GM12865 (cell line): ENCODE measurements around the gene CST3.

ENCODE experiments used
- DNase-seq: peaks from one replicate; pipeline ENCODE4 v3.0.0; 2010; ENCODE audit warnings: low read depth
- H3K4me3 ChIP-seq: 2 replicates; pipeline ENCODE4 v1.5.1; 2011; ENCODE audit warnings: mild to moderate bottlenecking, low read depth, low read length, control low read depth
- CTCF ChIP-seq: IDR thresholded peaks from 2 replicates; pipeline ENCODE4 v1.5.1; 2011; ENCODE audit warnings: low read length, control low read depth, low read depth, inconsistent platforms; ENCODE audit not compliant: insufficient read depth; ENCODE audit errors: missing control alignments

The CST3 gene

GRCh38 chr20:23602241-23602640 is 35.5 kb downstream of the CST3 start:
- H3K4me3 ChIP-seq = no peak overlapping the region
- no peak for DNase-seq
- TF ChIP-seq CTCF = no peak

GRCh38 chr20:23601715-23602114 is 36.0 kb downstream of the CST3 start:
- no peak for TF ChIP-seq CTCF
- no peak for DNase-seq
- H3K4me3 ChIP-seq = no peak overlapping the region

- TF ChIP-seq CTCF = no peak
- no peak for DNase-seq
These were observed 39.3 kb downstream of the CST3 start for GRCh38 chr20:23598481-23598880.

GRCh38 chr20:23596579-23597250 is 41.0 kb downstream of the CST3 start:
- H3K4me3 ChIP-seq = no peak overlapping the region
- no peak for DNase-seq
- TF ChIP-seq CTCF = no peak

More at GRCh38 chr20:23598481-23598880, 39.3 kb downstream of the CST3 start:
- H3K4me3 ChIP-seq = no peak overlapping the region

GRCh38 chr20:23595941-23596340 is 41.8 kb downstream of the CST3 start:
- no peak for DNase-seq
- H3K4me3 ChIP-seq = no peak overlapping the region
- TF ChIP-seq CTCF = no peak

- no peak overlapping the region for H3K4me3 ChIP-seq
- no peak for TF ChIP-seq CTCF
- DNase-seq = no peak
These were observed 49.0 kb downstream of the CST3 start for GRCh38 chr20:23588434-23589403.
